ENCODE data around the gene HAGHL.

Gene HAGHL

GRCh38 chr16:726438-727290 lies at the start of gene HAGHL, which contains the start of gene CCDC78:
HAGHL (plus strand) TSS chr16:727106; CDS start chr16:727510, 404 bp downstream.
CCDC78 (minus strand) TSS chr16:726443; CDS start chr16:726367, 76 bp downstream.
- peak in 1 of 2 donors; percentile 34 for DNase-seq (ENCODE audit: low read depth in 1 of 2, low spot score in 1 of 2)

GRCh38 chr16:677316-678190 lies 49.4 kb upstream of the HAGHL start:
- DNase-seq (ENCODE audit: low read depth in 1 of 2, low spot score in 1 of 2): no peak

- DNase-seq (ENCODE audit: low read depth in 1 of 2, low spot score in 1 of 2): no peak
Measured at GRCh38 chr16:678209-678857, 48.6 kb upstream of the HAGHL start.

GRCh38 chr16:678858-679813 lies 47.8 kb upstream of the HAGHL start:
- DNase-seq (ENCODE audit: low read depth in 1 of 2, low spot score in 1 of 2): no peak

- DNase-seq (ENCODE audit: low read depth in 1 of 2, low spot score in 1 of 2): peak; percentile 78 to 84
Measured at GRCh38 chr16:679814-680624, 46.9 kb upstream of the HAGHL start, which contains the start of gene STUB1. STUB1 (plus strand) TSS chr16:680410; CDS start chr16:680526, 116 bp downstream.

GRCh38 chr16:680625-680945 lies 46.3 kb upstream of the HAGHL start:
- DNase-seq (ENCODE audit: low read depth in 1 of 2, low spot score in 1 of 2): no peak

- no peak for DNase-seq (ENCODE audit: low read depth in 1 of 2, low spot score in 1 of 2)
Measured at GRCh38 chr16:680967-681745, 45.8 kb upstream of the HAGHL start.

GRCh38 chr16:681746-682427 lies 45.0 kb upstream of the HAGHL start:
- no peak for DNase-seq (ENCODE audit: low read depth in 1 of 2, low spot score in 1 of 2)

- DNase-seq (ENCODE audit: low read depth in 1 of 2, low spot score in 1 of 2): no peak
Measured at GRCh38 chr16:682493-683395, 44.2 kb upstream of the HAGHL start.

- no peak for DNase-seq (ENCODE audit: low read depth in 1 of 2, low spot score in 1 of 2)
Measured at GRCh38 chr16:683396-684070, 43.4 kb upstream of the HAGHL start.

- peak; percentile 92 to 96 for DNase-seq (ENCODE audit: low read depth in 1 of 2, low spot score in 1 of 2)
Measured at GRCh38 chr16:684071-684794, 42.7 kb upstream of the HAGHL start, which contains the start of gene JMJD8. JMJD8 (minus strand) TSS chr16:684334; CDS start chr16:684319, 15 bp downstream.

- no peak for DNase-seq (ENCODE audit: low read depth in 1 of 2, low spot score in 1 of 2)
Measured at GRCh38 chr16:684961-685696, 41.8 kb upstream of the HAGHL start.

- no peak for DNase-seq (ENCODE audit: low read depth in 1 of 2, low spot score in 1 of 2)
Measured at GRCh38 chr16:685967-686366, 40.9 kb upstream of the HAGHL start.

- DNase-seq (ENCODE audit: low read depth in 1 of 2, low spot score in 1 of 2): no peak
Measured at GRCh38 chr16:686459-687260, 40.2 kb upstream of the HAGHL start.

Measured in activated CD4-positive, alpha-beta T cell treated with anti-CD3 and anti-CD28 coated beads, Interleukin-2, amount 50 U/mL, for 24 hours (primary cell).